ENCODE measurements around the gene NADSYN1.

The NADSYN1 gene

GRCh38 chr11:71449596-71449995, 3.4 kb upstream of the NADSYN1 start:
- Histone ChIP-seq H3K4me1 (ENCODE audit: low read length) (peaks cover 10% of the 10 kb centered on the region; the same call in 1 of the 2 replicates), H3K4me2 (ENCODE audit: low read depth, low read length) (peak overlapping the region; percentile 89), H3K9ac (ENCODE audit: low read length) (peak overlapping the region; percentile 80; the same call in 1 of the 2 replicates), H3K36me3 (replicated peaks; ENCODE audit: insufficient read depth, low read length) (no peaks in the 10 kb centered on the region), H3K9me2 (replicated peaks; ENCODE audit: insufficient read depth, low read length) (no peaks in the 10 kb centered on the region), H3K79me2 (ENCODE audit: low read length) (peaks cover 29% of the 10 kb centered on the region), H3K9me3 (replicated peaks; ENCODE audit: insufficient read depth, low read length) (no peaks in the 10 kb centered on the region), H3K4me3 (ENCODE audit: low read length) (peak overlapping the region; percentile 97), H3K27me3 (replicated peaks; ENCODE audit: insufficient read depth, low read length) (no peaks in the 10 kb centered on the region), H3F3A (ENCODE audit: insufficient read depth, low read length) (peaks cover 3% of the 10 kb centered on the region; the same call in 1 of the 2 replicates), H3K27ac (ENCODE audit: low read length) (no peak overlapping the region), H2AFZ (ENCODE audit: low read length) (no peak overlapping the region), H4K20me1 (ENCODE audit: insufficient read depth, low read length) (no peaks in the 10 kb centered on the region)
- TF ChIP-seq, protein P1, sequence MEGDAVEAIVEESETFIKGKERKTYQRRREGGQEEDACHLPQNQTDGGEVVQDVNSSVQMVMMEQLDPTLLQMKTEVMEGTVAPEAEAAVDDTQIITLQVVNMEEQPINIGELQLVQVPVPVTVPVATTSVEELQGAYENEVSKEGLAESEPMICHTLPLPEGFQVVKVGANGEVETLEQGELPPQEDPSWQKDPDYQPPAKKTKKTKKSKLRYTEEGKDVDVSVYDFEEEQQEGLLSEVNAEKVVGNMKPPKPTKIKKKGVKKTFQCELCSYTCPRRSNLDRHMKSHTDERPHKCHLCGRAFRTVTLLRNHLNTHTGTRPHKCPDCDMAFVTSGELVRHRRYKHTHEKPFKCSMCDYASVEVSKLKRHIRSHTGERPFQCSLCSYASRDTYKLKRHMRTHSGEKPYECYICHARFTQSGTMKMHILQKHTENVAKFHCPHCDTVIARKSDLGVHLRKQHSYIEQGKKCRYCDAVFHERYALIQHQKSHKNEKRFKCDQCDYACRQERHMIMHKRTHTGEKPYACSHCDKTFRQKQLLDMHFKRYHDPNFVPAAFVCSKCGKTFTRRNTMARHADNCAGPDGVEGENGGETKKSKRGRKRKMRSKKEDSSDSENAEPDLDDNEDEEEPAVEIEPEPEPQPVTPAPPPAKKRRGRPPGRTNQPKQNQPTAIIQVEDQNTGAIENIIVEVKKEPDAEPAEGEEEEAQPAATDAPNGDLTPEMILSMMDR (IDR thresholded peaks at IDR 0.05; ENCODE audit: low read length) = no peak
- no peak for DNase-seq

DNA sequence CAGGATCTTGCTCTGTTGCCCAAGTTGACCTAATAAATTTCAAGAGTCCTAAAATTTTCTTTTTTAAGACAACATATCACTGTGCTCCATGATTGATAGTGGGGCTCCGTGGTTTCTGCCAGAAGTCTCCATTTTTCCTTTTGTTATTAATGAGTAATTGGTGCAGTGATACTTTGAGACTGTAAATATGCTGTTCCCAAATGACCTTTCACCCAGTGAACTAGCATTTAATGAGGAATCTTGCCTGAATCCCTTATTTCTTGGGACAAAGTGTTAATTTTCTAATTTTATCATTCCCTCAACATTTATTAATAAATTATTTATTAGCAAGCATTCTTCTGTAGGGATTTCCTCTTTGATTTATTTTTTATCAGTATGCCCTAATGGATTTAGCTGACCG, 2.5 kb upstream of the NADSYN1 start:
- H3K79me2 ChIP-seq (ENCODE audit: low read length) = peaks cover 38% of the 10 kb centered on the region
- DNase-seq = no peak
- no peaks in the 10 kb centered on the region for H3K27me3 ChIP-seq (replicated peaks; ENCODE audit: insufficient read depth, low read length)
- TF ChIP-seq EZH2phosphoT487 (IDR thresholded peaks at IDR 0.05; ENCODE audit: low read length) (no peak), EZH2 (optimal IDR thresholded peaks at IDR 0.05; ENCODE audit: low read depth, low read length) (no peak)
- TF ChIP-seq, protein P1 (IDR thresholded peaks at IDR 0.05; ENCODE audit: low read length) = no peak
- no peaks in the 10 kb centered on the region for H3K9me2 ChIP-seq (replicated peaks; ENCODE audit: insufficient read depth, low read length)
- no peak overlapping the region for H3K27ac ChIP-seq (ENCODE audit: low read length)
- no peak overlapping the region for H2AFZ ChIP-seq (ENCODE audit: low read length)
- no peak overlapping the region for H3K4me3 ChIP-seq (ENCODE audit: low read length)
- peaks cover 10% of the 10 kb centered on the region; the same call in 1 of the 2 replicates for H3K4me1 ChIP-seq (ENCODE audit: low read length)
- H4K20me1 ChIP-seq (ENCODE audit: insufficient read depth, low read length) = no peaks in the 10 kb centered on the region
- H3K9me3 ChIP-seq (replicated peaks; ENCODE audit: insufficient read depth, low read length) = no peaks in the 10 kb centered on the region
- H3F3A ChIP-seq (ENCODE audit: insufficient read depth, low read length) = peaks cover 3% of the 10 kb centered on the region; the same call in 1 of the 2 replicates
- H3K4me2 ChIP-seq (ENCODE audit: low read depth, low read length) = no peak overlapping the region
- no peak overlapping the region for H3K9ac ChIP-seq (ENCODE audit: low read length)
- H3K36me3 ChIP-seq (replicated peaks; ENCODE audit: insufficient read depth, low read length) = no peaks in the 10 kb centered on the region; the same call in 1 of the 2 replicates

GRCh38 chr11:71450939-71451338, 2.1 kb upstream of the NADSYN1 start:
- Histone ChIP-seq H3K36me3 (replicated peaks; ENCODE audit: insufficient read depth, low read length) (no peaks in the 10 kb centered on the region; the same call in 1 of the 2 replicates), H3K9ac (ENCODE audit: low read length) (no peak overlapping the region), H3K79me2 (ENCODE audit: low read length) (peaks cover 39% of the 10 kb centered on the region), H3F3A (ENCODE audit: insufficient read depth, low read length) (peaks cover 3% of the 10 kb centered on the region; the same call in 1 of the 2 replicates), H3K9me2 (replicated peaks; ENCODE audit: insufficient read depth, low read length) (no peaks in the 10 kb centered on the region), H3K27me3 (replicated peaks; ENCODE audit: insufficient read depth, low read length) (no peaks in the 10 kb centered on the region), H3K4me3 (ENCODE audit: low read length) (no peak overlapping the region), H3K4me1 (ENCODE audit: low read length) (peaks cover 10% of the 10 kb centered on the region; the same call in 1 of the 2 replicates), H4K20me1 (ENCODE audit: insufficient read depth, low read length) (no peaks in the 10 kb centered on the region), H3K4me2 (ENCODE audit: low read depth, low read length) (no peak overlapping the region), H3K27ac (ENCODE audit: low read length) (no peak overlapping the region), H3K9me3 (replicated peaks; ENCODE audit: insufficient read depth, low read length) (no peaks in the 10 kb centered on the region), H2AFZ (ENCODE audit: low read length) (no peak overlapping the region)
- TF ChIP-seq EZH2phosphoT487 (IDR thresholded peaks at IDR 0.05; ENCODE audit: low read length) (no peak), EZH2 (optimal IDR thresholded peaks at IDR 0.05; ENCODE audit: low read depth, low read length) (no peak)
- TF ChIP-seq, protein P1 (IDR thresholded peaks at IDR 0.05; ENCODE audit: low read length) = no peak
- no peak for DNase-seq
